Measurements from ENCODE around the gene ZNF366.

The ZNF366 gene

DNA sequence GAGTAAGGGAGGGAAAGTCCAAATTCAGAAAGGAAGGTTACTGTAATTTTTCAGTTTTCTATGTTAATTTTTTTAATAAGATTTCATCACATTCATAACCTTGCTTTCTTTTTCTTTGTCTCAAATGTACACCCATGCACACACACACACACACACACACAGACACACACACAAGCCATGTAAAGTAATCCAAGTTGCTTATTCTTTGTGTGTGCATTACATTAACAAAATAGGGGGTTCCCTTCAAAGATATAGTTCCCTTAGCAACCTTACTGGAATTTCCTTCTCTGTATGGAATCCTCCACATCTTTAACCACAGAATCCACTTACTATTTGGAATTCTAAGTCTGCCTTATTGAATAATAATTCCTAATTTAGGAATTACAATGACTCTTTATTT, 32.7 kb downstream of the ZNF366 start:
- TF ChIP-seq, protein P1, sequence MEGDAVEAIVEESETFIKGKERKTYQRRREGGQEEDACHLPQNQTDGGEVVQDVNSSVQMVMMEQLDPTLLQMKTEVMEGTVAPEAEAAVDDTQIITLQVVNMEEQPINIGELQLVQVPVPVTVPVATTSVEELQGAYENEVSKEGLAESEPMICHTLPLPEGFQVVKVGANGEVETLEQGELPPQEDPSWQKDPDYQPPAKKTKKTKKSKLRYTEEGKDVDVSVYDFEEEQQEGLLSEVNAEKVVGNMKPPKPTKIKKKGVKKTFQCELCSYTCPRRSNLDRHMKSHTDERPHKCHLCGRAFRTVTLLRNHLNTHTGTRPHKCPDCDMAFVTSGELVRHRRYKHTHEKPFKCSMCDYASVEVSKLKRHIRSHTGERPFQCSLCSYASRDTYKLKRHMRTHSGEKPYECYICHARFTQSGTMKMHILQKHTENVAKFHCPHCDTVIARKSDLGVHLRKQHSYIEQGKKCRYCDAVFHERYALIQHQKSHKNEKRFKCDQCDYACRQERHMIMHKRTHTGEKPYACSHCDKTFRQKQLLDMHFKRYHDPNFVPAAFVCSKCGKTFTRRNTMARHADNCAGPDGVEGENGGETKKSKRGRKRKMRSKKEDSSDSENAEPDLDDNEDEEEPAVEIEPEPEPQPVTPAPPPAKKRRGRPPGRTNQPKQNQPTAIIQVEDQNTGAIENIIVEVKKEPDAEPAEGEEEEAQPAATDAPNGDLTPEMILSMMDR (IDR thresholded peaks at IDR 0.05; ENCODE audit: extremely low read depth, missing control alignments) = no peak
- DNase-seq (ENCODE audit: low spot score) = no peak

GRCh38 chr5:72474046-72474500, 33.1 kb downstream of the ZNF366 start:
- peak; percentile 30 for DNase-seq (ENCODE audit: low spot score)
- TF ChIP-seq, protein P1 (IDR thresholded peaks at IDR 0.05; ENCODE audit: extremely low read depth, missing control alignments) = no peak

- TF ChIP-seq, protein P1 (IDR thresholded peaks at IDR 0.05; ENCODE audit: extremely low read depth, missing control alignments) = no peak
- no peak for DNase-seq (ENCODE audit: low spot score)
Observed at GRCh38 chr5:72472666-72473422, 34.4 kb downstream of the ZNF366 start.

DNA sequence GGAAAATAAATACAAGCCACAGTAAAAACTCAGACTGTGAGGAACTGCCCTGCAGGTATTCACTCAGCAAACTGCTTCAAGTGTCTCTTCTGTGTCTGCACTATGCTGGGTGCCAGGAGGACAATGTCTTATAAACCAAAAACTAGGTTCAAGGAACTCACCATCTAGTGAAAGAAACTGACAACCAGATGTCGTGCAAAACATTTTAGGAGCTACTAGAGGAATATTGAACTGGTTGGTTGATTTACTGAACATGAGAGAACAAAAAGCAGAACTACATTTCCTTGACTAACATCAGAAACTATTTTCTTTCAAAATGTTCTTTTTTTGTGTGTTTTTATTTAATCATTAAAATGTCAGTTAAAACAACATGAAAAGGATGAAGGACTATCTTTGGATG, 35.2 kb downstream of the ZNF366 start:
- TF ChIP-seq, protein P1 (IDR thresholded peaks at IDR 0.05; ENCODE audit: extremely low read depth, missing control alignments) = no peak
- no peak for DNase-seq (ENCODE audit: low spot score)

GRCh38 chr5:72470826-72471225, 36.4 kb downstream of the ZNF366 start:
- TF ChIP-seq, protein P1 (IDR thresholded peaks at IDR 0.05; ENCODE audit: extremely low read depth, missing control alignments) = no peak
- no peak for DNase-seq (ENCODE audit: low spot score)

GRCh38 chr5:72468606-72469005, 38.6 kb downstream of the ZNF366 start:
- DNase-seq (ENCODE audit: low spot score) = no peak
- TF ChIP-seq, protein P1 (IDR thresholded peaks at IDR 0.05; ENCODE audit: extremely low read depth, missing control alignments) = no peak

DNA sequence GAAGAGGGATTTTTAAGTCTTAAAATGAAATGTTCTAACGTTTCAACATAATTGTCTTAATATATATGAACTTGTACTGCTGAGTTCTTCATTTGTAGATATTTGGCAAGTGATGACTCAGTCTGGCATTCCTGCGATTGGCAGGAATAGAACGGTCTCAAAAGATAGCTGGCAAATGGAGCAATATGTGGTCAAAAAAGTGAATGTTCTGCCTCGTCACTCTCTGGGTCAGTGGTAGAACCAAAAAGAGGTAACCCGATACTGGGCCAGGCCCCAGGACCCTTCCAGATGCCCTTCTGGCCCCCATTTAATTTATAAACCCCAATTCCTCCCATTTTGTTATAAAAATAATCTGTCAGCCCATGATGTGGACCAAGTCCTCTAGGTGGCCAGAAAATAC, 39.2 kb downstream of the ZNF366 start:
- DNase-seq (ENCODE audit: low spot score) = no peak
- TF ChIP-seq, protein P1 (IDR thresholded peaks at IDR 0.05; ENCODE audit: extremely low read depth, missing control alignments) = no peak
